Mesothelial cell of epicardium (in vitro differentiated cells): ENCODE data around the gene CRADD. TPM values are rescaled to one million over a fixed set of nuclear protein-coding genes. Genes with fewer than 3 reads are reported as not detected.

Experiments used
- DNase-seq, 2 experiments: peaks; one replicate each; pipeline ENCODE4 v3.0.0; 2021; ENCODE audit warnings: low spot score in 2 of 2; ENCODE audit not compliant: unreplicated experiment in 2 of 2
- H3K27ac Mint-ChIP-seq: 2 replicates; pipeline ENCODE4 v1.8.0; 2021; ENCODE audit warnings: mixed read lengths
- H3K27me3 Mint-ChIP-seq: 2 replicates; pipeline ENCODE4 v1.8.0; 2021; ENCODE audit warnings: low read depth, mixed read lengths
- H3K36me3 Mint-ChIP-seq: 2 replicates; pipeline ENCODE4 v1.8.0; 2021; ENCODE audit warnings: mixed read lengths
- H3K4me1 Mint-ChIP-seq: 2 replicates; pipeline ENCODE4 v1.8.0; 2021; ENCODE audit warnings: mixed read lengths
- H3K4me3 Mint-ChIP-seq: 2 replicates; pipeline ENCODE4 v1.8.0; 2021; ENCODE audit warnings: mild to moderate bottlenecking, moderate library complexity, mixed read lengths
- H3K9me3 Mint-ChIP-seq: 2 replicates; pipeline ENCODE4 v1.8.0; 2021; ENCODE audit warnings: mixed read lengths
- CTCF ChIP-seq: fragments of 200-600 bp; sonication (generic); IDR thresholded peaks from one replicate; pipeline ENCODE4 v1.5.0; 2021; ENCODE audit warnings: antibody characterized with exemption; ENCODE audit not compliant: unreplicated experiment
- total RNA-seq: library from RNA; stranded (reverse); gene quantifications from 3 replicates; pipeline ENCODE4 v1.2.1, GENCODE V29; 2021

Gene CRADD
- total RNA-seq, 1 donor from 2014 or later: 6.6 TPM

- no peak for DNase-seq
- no peak overlapping the region for H3K27ac Mint-ChIP-seq
Observed at GRCh38 chr12:93847517-93848474, 170.6 kb downstream of the CRADD start.

GRCh38 chr12:93848523-93849101, 171.4 kb downstream of the CRADD start:
- no peak for DNase-seq
- TF ChIP-seq CTCF: no peak
- peaks cover 5% of the 10 kb centered on the region for H3K4me1 Mint-ChIP-seq
- peaks cover 4% of the 10 kb centered on the region for H3K9me3 Mint-ChIP-seq
- H3K36me3 Mint-ChIP-seq: no peaks in the 10 kb centered on the region
- H3K27ac Mint-ChIP-seq: no peak overlapping the region
- no peaks in the 10 kb centered on the region for H3K27me3 Mint-ChIP-seq
- H3K4me3 Mint-ChIP-seq: no peak overlapping the region

More at GRCh38 chr12:93847517-93848474, 170.6 kb downstream of the CRADD start:
- Mint-ChIP-seq H3K4me1 (peaks cover 7% of the 10 kb centered on the region), H3K27me3 (no peaks in the 10 kb centered on the region), H3K4me3 (no peak overlapping the region), H3K9me3 (peaks cover 4% of the 10 kb centered on the region), H3K36me3 (no peaks in the 10 kb centered on the region)
- TF ChIP-seq CTCF: no peak

- no peak for TF ChIP-seq CTCF
- Mint-ChIP-seq H3K4me3 (no peak overlapping the region), H3K4me1 (peaks cover 5% of the 10 kb centered on the region), H3K9me3 (peaks cover 4% of the 10 kb centered on the region), H3K27ac (no peak overlapping the region), H3K36me3 (no peaks in the 10 kb centered on the region), H3K27me3 (no peaks in the 10 kb centered on the region)
- DNase-seq: no peak
Observed at GRCh38 chr12:93849946-93850345, 172.8 kb downstream of the CRADD start.

- DNase-seq: no peak
- H3K4me1 Mint-ChIP-seq: peaks cover 5% of the 10 kb centered on the region
- H3K9me3 Mint-ChIP-seq: peaks cover 4% of the 10 kb centered on the region
- H3K4me3 Mint-ChIP-seq: no peak overlapping the region
- no peak for TF ChIP-seq CTCF
- H3K27ac Mint-ChIP-seq: no peak overlapping the region
- no peaks in the 10 kb centered on the region for H3K27me3 Mint-ChIP-seq
- no peaks in the 10 kb centered on the region for H3K36me3 Mint-ChIP-seq
Observed at GRCh38 chr12:93850481-93851256, 173.5 kb downstream of the CRADD start.

- DNase-seq: no peak
- H3K36me3 Mint-ChIP-seq: no peaks in the 10 kb centered on the region
- TF ChIP-seq CTCF: no peak
- H3K9me3 Mint-ChIP-seq: peaks cover 4% of the 10 kb centered on the region
- H3K4me3 Mint-ChIP-seq: no peak overlapping the region
- H3K4me1 Mint-ChIP-seq: peaks cover 5% of the 10 kb centered on the region
- no peaks in the 10 kb centered on the region for H3K27me3 Mint-ChIP-seq
- no peak overlapping the region for H3K27ac Mint-ChIP-seq
Observed at GRCh38 chr12:93851257-93851671, 174.1 kb downstream of the CRADD start.
